ENCODE results near the gene PTGDS.

Gene PTGDS

DNA sequence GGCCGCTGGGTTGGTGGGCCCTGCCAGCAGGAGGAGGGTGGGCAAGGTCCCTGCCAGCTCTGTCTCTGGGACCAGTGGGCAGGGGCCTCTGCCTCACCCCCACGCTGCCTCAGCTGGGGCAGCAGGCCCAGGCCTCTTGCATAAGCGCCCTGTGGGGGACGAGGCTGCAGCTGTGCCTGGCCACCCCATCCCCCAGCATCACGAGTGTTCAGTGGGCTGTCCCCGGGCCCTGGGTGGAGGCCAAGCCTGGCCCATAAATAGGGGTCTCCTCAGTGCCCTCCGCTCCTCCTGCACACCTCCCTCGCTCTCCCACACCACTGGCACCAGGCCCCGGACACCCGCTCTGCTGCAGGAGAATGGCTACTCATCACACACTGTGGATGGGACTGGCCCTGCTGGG lies at the start of gene PTGDS:
TSS of gene PTGDS (plus strand) at position 282 of the 400 bp plus-strand sequence. CDS start at position 357, 75 bp downstream.
- peak within 1 kb of the TSS; percentile 60 for H3K4me3 ChIP-seq (ENCODE audit: low read length)
- peak; percentile 28 for DNase-seq (ENCODE audit: low read depth)
- TF ChIP-seq, protein P1, sequence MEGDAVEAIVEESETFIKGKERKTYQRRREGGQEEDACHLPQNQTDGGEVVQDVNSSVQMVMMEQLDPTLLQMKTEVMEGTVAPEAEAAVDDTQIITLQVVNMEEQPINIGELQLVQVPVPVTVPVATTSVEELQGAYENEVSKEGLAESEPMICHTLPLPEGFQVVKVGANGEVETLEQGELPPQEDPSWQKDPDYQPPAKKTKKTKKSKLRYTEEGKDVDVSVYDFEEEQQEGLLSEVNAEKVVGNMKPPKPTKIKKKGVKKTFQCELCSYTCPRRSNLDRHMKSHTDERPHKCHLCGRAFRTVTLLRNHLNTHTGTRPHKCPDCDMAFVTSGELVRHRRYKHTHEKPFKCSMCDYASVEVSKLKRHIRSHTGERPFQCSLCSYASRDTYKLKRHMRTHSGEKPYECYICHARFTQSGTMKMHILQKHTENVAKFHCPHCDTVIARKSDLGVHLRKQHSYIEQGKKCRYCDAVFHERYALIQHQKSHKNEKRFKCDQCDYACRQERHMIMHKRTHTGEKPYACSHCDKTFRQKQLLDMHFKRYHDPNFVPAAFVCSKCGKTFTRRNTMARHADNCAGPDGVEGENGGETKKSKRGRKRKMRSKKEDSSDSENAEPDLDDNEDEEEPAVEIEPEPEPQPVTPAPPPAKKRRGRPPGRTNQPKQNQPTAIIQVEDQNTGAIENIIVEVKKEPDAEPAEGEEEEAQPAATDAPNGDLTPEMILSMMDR (conservative IDR thresholded peaks at IDR 0.05; ENCODE audit: low read length): no peak

DNA sequence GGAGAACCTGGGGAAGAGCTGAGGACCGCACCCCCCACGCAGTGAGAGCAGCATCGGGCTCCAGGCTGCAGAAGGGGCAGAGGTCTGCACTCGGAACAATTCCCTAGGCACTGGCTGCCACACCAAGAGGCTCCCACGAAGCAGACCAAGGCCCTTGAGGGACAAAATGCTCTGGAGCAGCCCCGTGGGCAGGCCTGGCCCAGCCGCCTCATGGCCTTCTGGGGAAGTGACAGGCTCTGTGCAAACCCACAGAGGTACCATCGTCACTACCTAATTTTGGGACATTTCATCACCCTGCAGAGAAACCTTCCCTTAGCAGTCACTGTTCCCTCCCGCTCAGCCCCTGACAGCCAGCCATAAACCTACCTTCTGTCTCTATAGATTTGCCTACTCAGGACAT lies 48.7 kb upstream of the PTGDS start:
- no peak for DNase-seq (ENCODE audit: low read depth)
- TF ChIP-seq, protein P1 (conservative IDR thresholded peaks at IDR 0.05; ENCODE audit: low read length): no peak

DNA sequence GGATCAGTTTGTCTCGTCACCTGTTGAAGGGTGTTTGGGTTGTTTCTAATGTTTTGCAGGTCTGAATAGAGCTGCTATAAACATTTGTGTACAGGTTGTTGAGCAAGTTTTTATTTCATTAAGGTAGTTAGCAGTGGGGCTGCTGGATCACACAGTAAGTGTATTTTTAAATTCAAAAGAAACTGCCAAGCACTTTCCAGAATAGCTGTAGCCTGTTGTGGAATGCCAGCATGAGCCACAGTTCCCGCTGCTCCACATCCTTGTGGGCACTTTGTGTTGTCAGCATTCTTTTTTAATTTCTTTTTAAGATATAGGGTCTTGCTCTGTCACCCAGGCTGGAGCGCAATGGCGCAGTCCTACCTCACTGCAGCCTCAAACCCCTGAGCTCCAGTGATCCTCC lies 47.3 kb upstream of the PTGDS start:
- TF ChIP-seq, protein P1 (conservative IDR thresholded peaks at IDR 0.05; ENCODE audit: low read length): no peak
- H3K4me3 ChIP-seq (ENCODE audit: low read length): no peak overlapping the region
- no peak for DNase-seq (ENCODE audit: low read depth)

More for the DNA sequence above, 48.7 kb upstream of the PTGDS start:
- H3K4me3 ChIP-seq (ENCODE audit: low read length): no peak overlapping the region

DNA sequence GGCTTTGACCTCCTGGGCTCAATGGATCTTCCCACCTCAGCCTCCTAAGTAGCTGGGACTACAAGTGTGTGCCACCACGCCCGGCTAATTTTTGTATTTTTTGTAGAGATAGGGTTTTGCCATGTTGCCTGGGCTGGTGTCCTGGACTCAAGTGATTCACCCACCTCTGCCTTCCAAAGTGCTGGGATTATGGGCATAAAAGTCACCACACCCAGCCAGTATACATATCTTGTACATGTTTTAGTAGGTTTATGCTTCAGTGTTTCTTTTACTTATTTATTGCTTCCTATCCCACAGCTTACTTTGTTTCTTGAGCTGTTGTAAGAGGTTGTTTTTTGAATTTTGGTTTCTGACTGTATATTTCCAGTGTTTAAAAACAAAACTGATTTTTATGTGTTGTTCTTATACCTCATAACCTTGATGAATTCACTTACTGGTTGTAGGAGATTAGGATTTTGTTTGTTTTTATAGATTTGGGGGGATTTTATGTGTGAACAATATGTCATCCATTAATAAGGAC lies 45.6 kb upstream of the PTGDS start:
- TF ChIP-seq, protein P1 (conservative IDR thresholded peaks at IDR 0.05; ENCODE audit: low read length): no peak
- DNase-seq (ENCODE audit: low read depth): no peak
- no peak overlapping the region for H3K4me3 ChIP-seq (ENCODE audit: low read length)

DNA sequence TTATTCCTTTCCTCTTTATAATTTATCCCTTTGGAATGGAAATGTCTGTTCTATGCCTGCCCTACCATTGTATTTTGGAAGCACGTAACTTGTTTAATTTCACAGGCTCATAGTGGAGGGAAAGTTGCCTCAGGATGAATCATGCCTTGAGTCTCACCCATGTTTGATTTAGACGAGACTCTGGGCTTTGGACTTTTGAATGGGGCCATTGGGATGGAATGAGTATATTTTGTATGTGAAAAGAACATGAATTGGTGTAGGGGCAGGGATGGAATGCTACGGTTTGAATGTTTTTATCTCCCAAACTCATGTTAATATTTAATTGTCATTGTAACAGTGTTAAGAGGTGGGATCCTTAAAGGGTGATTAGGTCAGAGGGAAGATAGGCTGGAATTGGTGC lies 43.0 kb upstream of the PTGDS start:
- TF ChIP-seq, protein P1 (conservative IDR thresholded peaks at IDR 0.05; ENCODE audit: low read length): no peak

DNA sequence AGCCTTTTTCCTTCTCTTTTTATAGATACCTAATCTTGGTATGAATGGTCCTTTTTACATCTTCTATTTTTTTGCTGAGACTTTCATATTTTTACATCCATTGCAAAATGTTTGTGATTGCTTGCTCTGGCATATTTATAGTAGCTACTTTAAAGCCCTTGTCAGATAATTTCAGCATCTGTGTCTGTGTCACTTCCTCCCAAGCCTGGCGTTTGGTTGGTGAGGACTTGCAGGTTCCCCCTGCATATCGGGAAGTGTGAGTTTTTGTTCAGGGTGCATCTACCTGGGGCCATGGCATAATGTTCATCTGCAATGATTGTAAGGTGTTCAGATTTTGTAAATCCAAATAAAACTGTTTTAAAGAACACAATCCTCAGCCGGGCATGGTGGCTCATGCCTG lies 41.7 kb upstream of the PTGDS start:
- DNase-seq (ENCODE audit: low read depth): no peak

More for the DNA sequence above, 43.0 kb upstream of the PTGDS start:
- no peak overlapping the region for H3K4me3 ChIP-seq (ENCODE audit: low read length)
- no peak for DNase-seq (ENCODE audit: low read depth)

DNA sequence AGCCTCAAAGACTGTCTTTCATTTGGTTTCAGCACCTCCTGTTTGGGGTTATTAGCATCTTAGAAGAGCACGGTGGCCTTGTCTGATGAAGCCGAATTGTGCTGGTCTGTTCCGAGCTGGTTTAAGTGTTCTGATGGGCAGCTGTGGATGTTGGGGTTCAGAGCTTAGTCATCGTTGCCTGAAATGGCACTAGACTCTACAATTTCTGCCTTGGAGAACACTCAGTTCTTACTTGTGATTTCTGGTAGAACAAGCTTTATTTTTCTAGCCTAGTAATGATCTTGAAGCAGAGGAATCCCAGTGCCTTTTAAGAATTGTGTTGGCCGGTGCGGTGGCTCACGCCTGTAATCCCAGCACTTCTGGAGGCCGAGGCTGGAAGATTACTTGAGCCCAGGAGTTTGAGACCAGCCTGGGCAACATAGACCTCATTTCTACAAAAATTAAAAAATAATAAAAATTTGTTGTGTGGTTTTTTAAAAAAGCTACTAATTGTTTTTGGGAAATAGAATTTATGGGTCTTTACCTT lies 40.6 kb upstream of the PTGDS start:
- DNase-seq (ENCODE audit: low read depth): no peak
- TF ChIP-seq, protein P1 (conservative IDR thresholded peaks at IDR 0.05; ENCODE audit: low read length): no peak
- no peak overlapping the region for H3K4me3 ChIP-seq (ENCODE audit: low read length)

More for the DNA sequence above, 41.7 kb upstream of the PTGDS start:
- TF ChIP-seq, protein P1 (conservative IDR thresholded peaks at IDR 0.05; ENCODE audit: low read length): no peak
- H3K4me3 ChIP-seq (ENCODE audit: low read length): no peak overlapping the region
